KMS-11 (cell line): ENCODE measurements around the gene KCTD15.

Source experiments
- H2AFZ ChIP-seq: fragments of 200-600 bp; sonication (generic); 2 replicates; pipeline ENCODE4 v1.6.1; 2016; ENCODE audit warnings: antibody characterized with exemption, mixed run types, low read depth
- H3K27ac ChIP-seq: fragments of 200-600 bp; sonication (generic); 2 replicates; pipeline ENCODE4 v1.6.1; 2016; ENCODE audit warnings: mild to moderate bottlenecking, mixed run types
- H3K27me3 ChIP-seq: fragments of 200-600 bp; sonication (generic); 2 replicates; pipeline ENCODE4 v1.6.1; 2017; ENCODE audit warnings: mild to moderate bottlenecking, low read depth, mixed run types, moderate library complexity; ENCODE audit not compliant: insufficient read depth
- H3K36me3 ChIP-seq: fragments of 200-600 bp; sonication (generic); 2 replicates; pipeline ENCODE4 v1.6.1; 2017; ENCODE audit warnings: mild to moderate bottlenecking, mixed run types; ENCODE audit not compliant: insufficient read depth
- H3K4me1 ChIP-seq: fragments of 200-600 bp; sonication (generic); 2 replicates; pipeline ENCODE4 v1.6.1; 2016; ENCODE audit warnings: mild to moderate bottlenecking, low read depth, mixed run types; ENCODE audit not compliant: poor library complexity, severe bottlenecking
- H3K4me2 ChIP-seq: fragments of 200-600 bp; sonication (generic); 2 replicates; pipeline ENCODE4 v1.7.0; 2016; ENCODE audit warnings: mild to moderate bottlenecking, mixed run types
- H3K4me3 ChIP-seq: fragments of 200-600 bp; sonication (generic); IDR thresholded peaks from 2 replicates; pipeline ENCODE4 v1.6.1; 2017; ENCODE audit warnings: low read depth, low read length, mixed read lengths; ENCODE audit not compliant: insufficient read depth
- H3K79me2 ChIP-seq: fragments of 200-600 bp; sonication (generic); 2 replicates; pipeline ENCODE4 v1.6.1; 2016; ENCODE audit warnings: low read depth, mixed run types; ENCODE audit not compliant: insufficient read depth
- H3K9ac ChIP-seq: fragments of 200-600 bp; sonication (generic); 2 replicates; pipeline ENCODE4 v1.6.1; 2016; ENCODE audit warnings: mild to moderate bottlenecking, mixed run types
- H4K20me1 ChIP-seq: fragments of 200-600 bp; sonication (generic); 2 replicates; pipeline ENCODE4 v1.6.1; 2016; ENCODE audit warnings: mild to moderate bottlenecking, mixed run types; ENCODE audit not compliant: insufficient read depth
- TF ChIP-seq, protein P1 (sequence below): fragments of 200-600 bp; sonication (generic); conservative IDR thresholded peaks from 2 replicates; pipeline ENCODE4 v1.6.1; 2017; ENCODE audit warnings: low read depth, mild to moderate bottlenecking, antibody characterized with exemption, low read length, moderate library complexity, mixed read lengths

KCTD15 gene

DNA sequence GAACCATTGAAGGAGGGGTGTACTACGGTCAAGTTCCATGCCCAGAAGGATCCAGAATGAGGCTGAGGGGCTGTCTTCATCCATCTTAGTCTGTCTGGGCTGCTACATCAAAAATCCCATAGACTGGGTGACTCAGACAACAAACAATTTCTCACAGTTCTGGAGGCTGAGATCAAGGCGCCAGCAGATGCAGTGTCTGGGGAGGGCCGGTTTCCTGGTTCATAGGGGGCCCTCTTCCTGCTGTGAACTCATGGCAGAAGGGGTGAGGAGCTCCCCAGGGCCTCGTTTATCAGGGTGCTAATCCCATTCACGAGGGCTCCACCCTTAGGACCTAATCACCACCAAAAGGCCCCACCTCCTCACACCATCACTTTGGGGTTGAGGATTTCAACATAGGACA is 14.7 kb upstream of the KCTD15 start:
- Histone ChIP-seq H3K79me2 (no peaks in the 10 kb centered on the region), H3K36me3 (no peaks in the 10 kb centered on the region), H3K27ac (no peak overlapping the region), H2AFZ (no peak overlapping the region), H3K4me3 (no peak overlapping the region), H3K27me3 (peaks cover 3% of the 10 kb centered on the region; the same call in 1 of the 2 replicates), H3K4me2 (no peak overlapping the region), H4K20me1 (no peaks in the 10 kb centered on the region), H3K4me1 (peaks cover 4% of the 10 kb centered on the region), H3K9ac (no peak overlapping the region)
- TF ChIP-seq, protein P1, sequence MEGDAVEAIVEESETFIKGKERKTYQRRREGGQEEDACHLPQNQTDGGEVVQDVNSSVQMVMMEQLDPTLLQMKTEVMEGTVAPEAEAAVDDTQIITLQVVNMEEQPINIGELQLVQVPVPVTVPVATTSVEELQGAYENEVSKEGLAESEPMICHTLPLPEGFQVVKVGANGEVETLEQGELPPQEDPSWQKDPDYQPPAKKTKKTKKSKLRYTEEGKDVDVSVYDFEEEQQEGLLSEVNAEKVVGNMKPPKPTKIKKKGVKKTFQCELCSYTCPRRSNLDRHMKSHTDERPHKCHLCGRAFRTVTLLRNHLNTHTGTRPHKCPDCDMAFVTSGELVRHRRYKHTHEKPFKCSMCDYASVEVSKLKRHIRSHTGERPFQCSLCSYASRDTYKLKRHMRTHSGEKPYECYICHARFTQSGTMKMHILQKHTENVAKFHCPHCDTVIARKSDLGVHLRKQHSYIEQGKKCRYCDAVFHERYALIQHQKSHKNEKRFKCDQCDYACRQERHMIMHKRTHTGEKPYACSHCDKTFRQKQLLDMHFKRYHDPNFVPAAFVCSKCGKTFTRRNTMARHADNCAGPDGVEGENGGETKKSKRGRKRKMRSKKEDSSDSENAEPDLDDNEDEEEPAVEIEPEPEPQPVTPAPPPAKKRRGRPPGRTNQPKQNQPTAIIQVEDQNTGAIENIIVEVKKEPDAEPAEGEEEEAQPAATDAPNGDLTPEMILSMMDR = no peak

DNA sequence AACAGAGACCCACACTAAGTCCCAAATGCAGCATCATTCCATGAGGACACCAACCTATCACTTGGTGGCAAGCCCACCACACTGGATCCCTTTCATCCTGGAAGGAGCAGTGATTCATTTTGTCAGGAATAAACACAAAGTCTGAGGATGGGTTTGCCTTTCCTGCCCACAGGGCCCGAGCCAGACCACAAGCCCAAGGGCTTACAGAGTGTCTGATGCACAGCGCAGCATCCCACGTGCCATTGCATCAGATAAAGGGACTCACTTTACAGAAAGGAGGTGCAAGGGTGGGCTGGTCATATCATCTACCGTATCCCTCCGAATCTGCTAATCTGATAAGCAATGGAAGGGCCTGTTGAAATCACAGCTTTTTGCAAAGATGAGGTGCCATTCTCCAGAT is 12.2 kb upstream of the KCTD15 start:
- no peak overlapping the region for H3K27ac ChIP-seq
- no peaks in the 10 kb centered on the region for H3K36me3 ChIP-seq
- H2AFZ ChIP-seq = no peak overlapping the region
- H3K4me1 ChIP-seq = no peaks in the 10 kb centered on the region
- TF ChIP-seq, protein P1 = no peak
- no peaks in the 10 kb centered on the region for H3K79me2 ChIP-seq
- H3K4me2 ChIP-seq = no peak overlapping the region
- no peak overlapping the region for H3K4me3 ChIP-seq
- H3K9ac ChIP-seq = no peak overlapping the region
- H4K20me1 ChIP-seq = no peaks in the 10 kb centered on the region
- H3K27me3 ChIP-seq = no peaks in the 10 kb centered on the region

DNA sequence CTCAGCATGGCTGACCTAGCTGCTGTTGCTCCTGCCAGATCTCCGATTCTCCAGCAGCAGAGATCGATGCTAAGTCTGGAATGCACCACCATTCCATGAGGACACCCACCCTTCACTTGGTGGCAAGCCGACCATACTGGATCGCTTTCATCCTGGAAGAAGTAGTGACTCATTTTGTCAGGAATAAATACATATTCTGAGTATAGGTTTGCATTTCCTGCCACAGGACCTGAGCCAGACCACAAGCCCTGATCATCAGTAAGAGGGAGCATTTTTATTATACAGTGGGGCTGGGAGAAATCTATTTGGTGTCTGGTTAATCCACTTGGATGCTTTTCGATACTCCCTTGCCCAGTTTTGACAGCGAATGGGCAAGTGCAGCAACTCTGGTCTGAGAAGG is 10.9 kb upstream of the KCTD15 start:
- no peaks in the 10 kb centered on the region for H3K4me1 ChIP-seq
- no peak overlapping the region for H3K9ac ChIP-seq
- H3K36me3 ChIP-seq = no peaks in the 10 kb centered on the region
- H3K4me3 ChIP-seq = no peak overlapping the region
- TF ChIP-seq, protein P1 = no peak
- no peaks in the 10 kb centered on the region for H4K20me1 ChIP-seq
- no peak overlapping the region for H2AFZ ChIP-seq
- no peak overlapping the region for H3K27ac ChIP-seq
- no peak overlapping the region for H3K4me2 ChIP-seq
- H3K27me3 ChIP-seq = no peaks in the 10 kb centered on the region
- H3K79me2 ChIP-seq = no peaks in the 10 kb centered on the region

DNA sequence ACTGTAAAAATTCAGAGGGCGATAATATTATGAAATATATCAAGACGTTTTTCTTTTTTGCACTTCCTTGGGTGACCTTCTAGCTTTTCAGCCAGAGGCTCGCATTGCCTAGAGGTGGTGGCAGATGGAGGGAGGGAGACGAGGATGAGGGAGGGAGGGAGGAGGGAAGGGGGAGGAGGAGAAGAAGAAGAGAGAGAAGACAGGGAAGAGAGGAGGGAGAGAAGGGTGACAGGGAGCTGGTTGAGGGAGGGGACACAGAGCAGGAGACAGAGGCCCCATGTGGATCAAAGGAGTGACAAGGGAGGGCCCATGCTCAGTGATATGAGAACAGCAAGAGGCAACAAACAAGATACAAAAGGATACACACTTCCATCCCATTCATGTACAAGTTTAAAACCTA is 8.0 kb upstream of the KCTD15 start:
- Histone ChIP-seq H3K4me2 (no peak overlapping the region), H3K4me3 (no peak overlapping the region), H3K4me1 (no peaks in the 10 kb centered on the region), H3K27ac (no peak overlapping the region), H3K36me3 (no peaks in the 10 kb centered on the region), H3K9ac (no peak overlapping the region), H3K27me3 (no peaks in the 10 kb centered on the region), H4K20me1 (no peaks in the 10 kb centered on the region), H2AFZ (no peak overlapping the region), H3K79me2 (no peaks in the 10 kb centered on the region)
- TF ChIP-seq, protein P1 = no peak

DNA sequence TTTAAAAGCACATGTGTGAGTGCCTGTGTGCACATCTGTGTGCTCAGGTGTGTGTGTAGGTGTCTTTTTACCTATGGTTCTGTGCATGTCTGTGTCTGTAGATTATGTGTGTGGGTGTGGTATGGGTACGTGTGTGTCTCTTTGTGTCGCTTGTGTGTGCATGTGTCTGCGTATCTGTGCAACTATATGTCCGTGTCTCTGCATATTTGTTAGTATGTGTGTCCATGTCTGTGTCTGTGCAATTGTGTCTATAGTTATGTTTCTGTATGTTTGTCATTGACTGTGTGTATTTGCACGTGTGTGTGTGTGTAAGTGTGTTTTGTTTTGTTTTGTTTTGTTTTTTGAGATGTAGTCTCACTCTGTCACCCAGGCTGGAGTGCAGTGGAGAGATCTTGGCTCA is 7.3 kb upstream of the KCTD15 start:
- Histone ChIP-seq H3K4me3 (no peak overlapping the region), H2AFZ (no peak overlapping the region), H3K27ac (no peak overlapping the region), H3K9ac (no peak overlapping the region), H4K20me1 (no peaks in the 10 kb centered on the region), H3K79me2 (no peaks in the 10 kb centered on the region), H3K4me2 (no peak overlapping the region), H3K4me1 (no peaks in the 10 kb centered on the region), H3K27me3 (no peaks in the 10 kb centered on the region), H3K36me3 (no peaks in the 10 kb centered on the region)
- TF ChIP-seq, protein P1 = no peak
